DMS 273 (cell line): ENCODE data around the gene ZMYM4.

Source experiments
- DNase-seq: peaks from one replicate; lab custom pipeline; 2025; ENCODE audit not compliant: unreplicated experiment; lab: John Stamatoyannopoulos, UW

The ZMYM4 gene

DNA sequence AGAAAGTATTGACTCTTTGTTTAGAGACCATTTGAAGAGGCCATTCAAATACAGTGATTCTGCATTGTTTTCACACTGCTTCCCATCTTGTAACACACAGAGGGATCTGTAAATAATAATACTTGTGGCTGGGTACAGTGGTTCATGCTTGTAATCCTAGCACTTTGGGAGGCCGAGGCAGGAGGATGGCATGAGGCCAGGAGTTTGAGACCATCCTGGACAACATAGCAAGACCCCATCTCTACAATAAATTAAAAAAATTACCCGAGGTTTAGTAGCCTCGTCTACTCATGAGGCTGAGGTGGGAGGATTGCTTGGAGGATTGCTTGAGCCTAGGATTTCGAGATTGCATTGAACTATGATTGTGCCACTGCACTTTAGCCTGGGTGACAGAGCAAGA lies 5.7 kb downstream of the ZMYM4 start:
- no peak for DNase-seq

GRCh38 chr1:35278886-35279554 lies 10.5 kb downstream of the ZMYM4 start:
- DNase-seq, result no peak

DNA sequence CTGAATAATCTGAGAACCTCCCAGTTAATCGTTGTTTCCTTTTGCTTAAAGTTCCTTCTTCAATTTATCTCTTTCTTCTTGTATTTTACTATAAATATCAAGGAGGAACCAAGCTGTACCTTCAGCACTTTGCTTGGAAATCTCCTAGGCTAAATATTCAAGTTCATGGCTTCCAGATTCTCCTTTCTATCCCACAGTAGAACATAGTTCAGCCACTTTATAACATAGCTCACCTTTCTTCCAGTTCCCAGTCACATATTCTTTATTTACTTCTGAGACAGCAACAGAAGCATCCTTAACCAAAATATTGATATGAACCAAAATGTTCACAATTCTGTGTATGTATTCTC lies 11.0 kb downstream of the ZMYM4 start:
- no peak for DNase-seq

DNA sequence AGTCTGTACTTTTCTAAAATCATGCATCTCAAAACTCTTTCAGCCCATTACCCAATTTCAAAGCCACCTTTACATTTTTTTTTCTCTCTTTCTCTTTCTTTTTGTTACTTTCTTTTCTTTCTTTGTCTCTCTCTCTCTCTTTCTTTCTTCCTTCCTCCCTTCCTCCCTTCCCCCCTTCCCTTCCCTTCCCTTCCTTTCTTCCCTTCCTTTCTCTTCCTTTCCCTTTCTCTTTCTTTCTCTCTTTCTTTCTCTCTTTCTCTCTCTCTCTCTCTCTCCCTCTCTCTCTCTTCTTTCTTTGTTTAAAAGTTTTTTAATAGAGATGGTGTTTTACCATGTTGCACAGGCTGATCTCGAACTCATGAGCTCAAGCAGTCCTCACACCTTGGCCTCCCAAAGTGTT lies 11.5 kb downstream of the ZMYM4 start:
- no peak for DNase-seq

- DNase-seq, result no peak
Measured at GRCh38 chr1:35281565-35281964, 13.1 kb downstream of the ZMYM4 start.

- no peak for DNase-seq
Measured at GRCh38 chr1:35282172-35282571, 13.7 kb downstream of the ZMYM4 start.

DNA sequence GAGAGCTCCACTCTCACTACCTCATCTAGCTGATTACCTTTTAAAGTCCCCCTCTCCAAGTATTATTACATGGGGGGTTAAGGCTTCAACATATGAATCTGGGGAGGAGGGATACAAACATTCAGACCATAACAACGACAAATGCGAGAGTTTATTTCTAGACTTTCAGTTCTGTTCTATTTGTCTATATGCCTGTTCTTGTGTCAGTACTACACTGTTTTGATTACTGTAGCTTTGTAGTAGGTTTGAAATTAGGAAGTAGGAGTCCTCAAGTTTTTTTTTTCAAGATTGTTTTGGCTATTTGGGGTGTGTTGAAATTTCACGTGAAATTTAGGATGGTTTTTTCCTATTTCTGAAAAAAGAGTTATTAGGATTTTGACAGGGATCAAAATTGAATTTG lies 16.3 kb downstream of the ZMYM4 start:
- no peak for DNase-seq

GRCh38 chr1:35285771-35286606 lies 17.5 kb downstream of the ZMYM4 start:
- DNase-seq, result no peak

GRCh38 chr1:35287807-35288640 lies 19.5 kb downstream of the ZMYM4 start:
- DNase-seq, result no peak

- no peak for DNase-seq
Measured at GRCh38 chr1:35288761-35289160, 20.3 kb downstream of the ZMYM4 start.

DNA sequence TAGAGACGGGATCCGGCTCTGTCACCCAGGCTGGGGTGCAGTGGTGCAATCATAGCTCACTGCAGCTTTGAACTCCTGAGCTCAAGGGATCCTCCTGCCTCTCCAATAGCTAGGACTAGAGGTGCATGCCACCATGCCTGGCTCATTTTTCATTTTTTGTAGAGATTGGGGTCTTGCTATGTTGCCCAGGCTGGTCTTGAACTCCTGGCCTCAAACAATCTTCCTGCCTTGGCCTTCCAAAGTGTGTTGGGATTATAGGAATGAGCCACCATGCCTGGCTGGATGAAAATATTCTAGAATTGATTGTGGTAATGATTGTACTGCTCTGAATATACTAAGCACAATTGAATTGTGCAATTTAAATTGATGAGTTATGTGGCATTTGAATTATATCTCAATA lies 21.9 kb downstream of the ZMYM4 start:
- no peak for DNase-seq

- DNase-seq, result no peak
Measured at GRCh38 chr1:35294809-35295208, 26.3 kb downstream of the ZMYM4 start.

DNA sequence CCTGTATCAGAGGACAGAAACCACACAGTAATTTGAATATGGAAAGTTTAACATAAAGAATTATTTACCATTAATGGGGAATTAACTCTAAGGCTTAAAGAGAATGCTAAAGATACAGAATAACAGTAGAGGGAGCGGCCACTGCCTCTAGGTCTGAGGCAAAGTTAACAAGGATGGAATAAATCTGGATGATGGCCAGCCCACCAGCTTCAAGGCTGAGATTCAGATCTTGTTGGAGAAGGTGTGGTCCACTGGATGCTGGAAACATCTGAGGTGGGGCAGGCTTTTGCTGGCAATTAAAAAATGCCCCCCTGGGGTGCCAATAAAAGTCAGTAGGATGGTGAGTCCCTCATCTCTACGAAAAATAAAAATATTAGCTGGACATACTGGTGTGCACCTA lies 29.4 kb downstream of the ZMYM4 start:
- no peak for DNase-seq

GRCh38 chr1:35298464-35298863 lies 30.0 kb downstream of the ZMYM4 start:
- DNase-seq, result peak; percentile 51

DNA sequence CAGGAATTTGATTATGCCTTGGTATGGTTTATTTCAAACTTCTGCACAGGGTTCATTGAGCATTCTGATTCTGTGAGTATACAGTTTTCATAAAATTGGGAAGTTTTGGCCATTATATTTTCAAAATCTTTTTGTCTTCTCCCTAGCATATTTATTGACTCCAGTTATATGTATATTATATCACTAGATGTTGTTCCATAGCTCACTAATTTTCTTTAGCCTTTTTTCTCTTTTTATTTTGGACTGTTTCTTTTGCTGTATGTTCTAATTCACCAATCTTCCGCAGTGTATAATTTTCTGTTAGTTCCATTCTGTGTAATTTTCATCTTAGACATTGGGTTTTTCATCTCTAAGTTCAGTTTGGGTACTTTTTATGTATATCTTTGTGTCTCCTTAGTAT lies 31.9 kb downstream of the ZMYM4 start:
- no peak for DNase-seq

GRCh38 chr1:35301674-35302392 lies 33.3 kb downstream of the ZMYM4 start:
- no peak for DNase-seq

DNA sequence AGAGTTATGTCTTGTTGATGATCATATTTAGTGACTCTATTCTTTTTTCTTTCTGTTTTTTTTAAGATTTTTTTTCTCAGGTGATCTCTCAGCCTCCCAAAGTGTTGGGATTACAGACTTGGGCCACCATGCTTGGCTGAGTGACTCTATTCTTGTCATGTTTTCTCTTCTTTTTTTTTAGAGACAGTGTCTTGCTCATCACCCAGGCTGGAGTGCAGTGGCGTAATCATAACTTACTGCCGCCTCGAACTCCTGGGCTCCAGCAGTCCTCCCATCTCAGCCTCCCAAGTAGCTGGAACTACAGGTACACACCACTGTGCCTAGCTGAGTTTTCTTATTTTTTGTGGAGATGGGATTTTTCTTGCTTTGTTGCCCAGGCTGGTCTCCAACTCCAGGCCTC lies 36.9 kb downstream of the ZMYM4 start:
- DNase-seq, result no peak

GRCh38 chr1:35315649-35316048 lies 47.1 kb downstream of the ZMYM4 start:
- no peak for DNase-seq

- DNase-seq, result no peak
Measured at GRCh38 chr1:35316264-35316663, 47.8 kb downstream of the ZMYM4 start.

- DNase-seq, result no peak
Measured at GRCh38 chr1:35319988-35320713, 51.6 kb downstream of the ZMYM4 start.

DNA sequence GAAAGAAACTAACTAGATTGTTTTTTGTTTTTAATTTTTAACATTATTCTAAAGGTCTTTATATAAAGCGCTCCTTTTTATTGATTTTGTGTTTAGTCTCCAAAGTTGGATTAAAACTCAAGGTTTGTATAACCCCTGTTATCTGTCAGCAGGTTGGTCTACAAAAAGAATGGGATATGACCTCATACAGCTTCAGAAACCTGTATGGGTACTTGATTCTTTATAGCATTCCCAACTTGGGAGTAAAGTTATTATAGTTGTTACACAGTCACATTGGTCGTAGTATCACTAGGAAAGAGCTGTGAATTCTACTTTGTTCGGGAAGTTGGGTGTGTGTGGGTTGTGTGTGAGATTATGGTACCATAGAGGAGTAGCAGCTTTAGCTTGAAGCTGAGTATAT lies 52.4 kb downstream of the ZMYM4 start:
- no peak for DNase-seq
